ENCODE data around the gene SAPCD2. TPM values are rescaled to one million over a fixed set of nuclear protein-coding genes. Genes with fewer than 3 reads are reported as not detected.

SAPCD2 gene
- total and polyA plus RNA-seq, 9 donors: 0.10 to 0.62 (median 0.31) TPM; not detected in 2

DNA sequence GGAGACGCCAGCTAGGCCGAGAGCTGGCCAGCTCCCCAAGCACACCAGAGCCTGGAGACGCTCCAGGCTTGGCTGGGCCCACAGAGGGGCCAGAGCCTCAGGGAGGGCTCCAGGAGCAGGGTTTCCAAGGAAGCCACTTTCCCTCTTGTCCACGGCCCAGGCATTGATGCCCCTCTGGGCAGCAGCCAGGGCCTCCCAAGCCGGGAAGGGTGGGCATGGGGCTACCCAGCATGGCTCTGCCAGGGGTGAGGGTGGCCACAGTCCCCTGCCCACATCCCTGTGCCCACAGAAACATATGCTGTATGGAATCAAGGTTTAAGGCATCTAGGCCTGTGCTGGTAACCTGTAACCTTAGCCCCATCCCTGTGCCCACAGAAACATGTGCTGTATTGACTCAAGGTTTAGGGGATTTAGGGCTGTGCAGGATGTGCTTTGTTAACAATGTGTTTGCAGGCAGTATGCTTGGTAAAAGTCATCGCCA is 45.7 kb upstream of the SAPCD2 start:
- 32 to 46% (median 40%) methylated on average over 6 of the region's 6 CpGs for WGBS, 3 donors

DNA sequence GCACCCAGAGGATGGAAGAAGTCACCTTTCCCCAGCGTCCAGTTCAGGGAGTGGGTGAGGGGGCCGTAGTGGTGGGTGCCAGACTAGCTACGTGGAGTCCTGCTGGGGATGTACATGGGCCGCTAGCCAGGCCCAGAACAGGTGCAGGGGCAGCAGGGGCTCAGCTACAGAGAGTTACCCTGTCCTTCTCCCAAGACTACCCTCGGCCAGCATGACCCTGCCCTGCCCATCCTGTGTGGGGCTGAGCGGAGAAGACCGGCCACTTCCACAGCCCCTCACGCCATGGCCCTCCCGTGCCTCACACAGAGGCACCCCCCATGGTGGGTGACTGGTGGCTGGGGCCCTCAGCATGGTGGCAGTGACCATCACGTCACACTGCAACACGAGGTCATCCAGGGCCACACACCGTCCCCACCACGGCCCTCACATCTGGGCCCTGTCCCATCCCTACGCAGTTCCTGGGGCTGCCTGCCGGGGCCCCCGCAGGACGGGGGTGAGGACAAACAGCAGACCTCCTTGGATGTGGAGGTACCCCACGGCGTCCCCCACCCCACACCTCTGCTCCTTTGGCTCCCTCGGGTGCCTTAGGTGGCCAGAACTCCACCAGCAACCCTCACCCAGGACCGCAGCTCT is 45.2 kb upstream of the SAPCD2 start:
- Histone ChIP-seq H3K27me3 (no peaks in the 10 kb centered on the region), H3K9me3 (no peaks in the 10 kb centered on the region), H3K4me1 (ENCODE audit: insufficient read depth) (peaks cover 4% of the 10 kb centered on the region), H3K27ac (no peak overlapping the region), H3K36me3 (no peaks in the 10 kb centered on the region), H3K4me3 (no peak overlapping the region)
- DNase-seq: no peak
- TF ChIP-seq, protein P1, sequence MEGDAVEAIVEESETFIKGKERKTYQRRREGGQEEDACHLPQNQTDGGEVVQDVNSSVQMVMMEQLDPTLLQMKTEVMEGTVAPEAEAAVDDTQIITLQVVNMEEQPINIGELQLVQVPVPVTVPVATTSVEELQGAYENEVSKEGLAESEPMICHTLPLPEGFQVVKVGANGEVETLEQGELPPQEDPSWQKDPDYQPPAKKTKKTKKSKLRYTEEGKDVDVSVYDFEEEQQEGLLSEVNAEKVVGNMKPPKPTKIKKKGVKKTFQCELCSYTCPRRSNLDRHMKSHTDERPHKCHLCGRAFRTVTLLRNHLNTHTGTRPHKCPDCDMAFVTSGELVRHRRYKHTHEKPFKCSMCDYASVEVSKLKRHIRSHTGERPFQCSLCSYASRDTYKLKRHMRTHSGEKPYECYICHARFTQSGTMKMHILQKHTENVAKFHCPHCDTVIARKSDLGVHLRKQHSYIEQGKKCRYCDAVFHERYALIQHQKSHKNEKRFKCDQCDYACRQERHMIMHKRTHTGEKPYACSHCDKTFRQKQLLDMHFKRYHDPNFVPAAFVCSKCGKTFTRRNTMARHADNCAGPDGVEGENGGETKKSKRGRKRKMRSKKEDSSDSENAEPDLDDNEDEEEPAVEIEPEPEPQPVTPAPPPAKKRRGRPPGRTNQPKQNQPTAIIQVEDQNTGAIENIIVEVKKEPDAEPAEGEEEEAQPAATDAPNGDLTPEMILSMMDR (IDR thresholded peaks at IDR 0.05): no peak
- TF ChIP-seq EP300 (IDR thresholded peaks at IDR 0.05) (no peak), POLR2A (IDR thresholded peaks at IDR 0.05) (no peak)
- WGBS, 3 donors: 72 to 80% (median 75%) methylated on average over 20 to 21 of the region's 21 CpGs
- intact Hi-C loops (cut with DNase I): loop anchor here in 3 of 4 donors (5.0 to 10.0 kb wide), 2 partner anchors 112 to 119 kb away; partner anchors contain the start of genes CYSRT1 (in 2 of the 3), RNF224 (in 2 of the 3) and SLC34A3 (in 1 of the 3)

More for the DNA sequence above, 45.7 kb upstream of the SAPCD2 start:
- intact Hi-C loops (cut with DNase I): loop anchor here in 3 of 4 donors (5.0 to 10.0 kb wide), 2 partner anchors 111 to 119 kb away; partner anchors contain the start of genes CYSRT1 (in 2 of the 3), RNF224 (in 2 of the 3) and SLC34A3 (in 1 of the 3)
- H3K4me1 ChIP-seq (ENCODE audit: insufficient read depth): peaks cover 4% of the 10 kb centered on the region
- H3K36me3 ChIP-seq: no peaks in the 10 kb centered on the region
- no peak overlapping the region for H3K4me3 ChIP-seq
- peak overlapping the region in 1 of 2 donors; percentile 8 for H3K27ac ChIP-seq
- no peak for TF ChIP-seq EP300 (IDR thresholded peaks at IDR 0.05)
- TF ChIP-seq, protein P1 (IDR thresholded peaks at IDR 0.05): no peak
- no peak for TF ChIP-seq POLR2A (IDR thresholded peaks at IDR 0.05)
- no peaks in the 10 kb centered on the region for H3K9me3 ChIP-seq
- H3K27me3 ChIP-seq: no peaks in the 10 kb centered on the region
- DNase-seq: peak in 1 of 5 donors; percentile 63

DNA sequence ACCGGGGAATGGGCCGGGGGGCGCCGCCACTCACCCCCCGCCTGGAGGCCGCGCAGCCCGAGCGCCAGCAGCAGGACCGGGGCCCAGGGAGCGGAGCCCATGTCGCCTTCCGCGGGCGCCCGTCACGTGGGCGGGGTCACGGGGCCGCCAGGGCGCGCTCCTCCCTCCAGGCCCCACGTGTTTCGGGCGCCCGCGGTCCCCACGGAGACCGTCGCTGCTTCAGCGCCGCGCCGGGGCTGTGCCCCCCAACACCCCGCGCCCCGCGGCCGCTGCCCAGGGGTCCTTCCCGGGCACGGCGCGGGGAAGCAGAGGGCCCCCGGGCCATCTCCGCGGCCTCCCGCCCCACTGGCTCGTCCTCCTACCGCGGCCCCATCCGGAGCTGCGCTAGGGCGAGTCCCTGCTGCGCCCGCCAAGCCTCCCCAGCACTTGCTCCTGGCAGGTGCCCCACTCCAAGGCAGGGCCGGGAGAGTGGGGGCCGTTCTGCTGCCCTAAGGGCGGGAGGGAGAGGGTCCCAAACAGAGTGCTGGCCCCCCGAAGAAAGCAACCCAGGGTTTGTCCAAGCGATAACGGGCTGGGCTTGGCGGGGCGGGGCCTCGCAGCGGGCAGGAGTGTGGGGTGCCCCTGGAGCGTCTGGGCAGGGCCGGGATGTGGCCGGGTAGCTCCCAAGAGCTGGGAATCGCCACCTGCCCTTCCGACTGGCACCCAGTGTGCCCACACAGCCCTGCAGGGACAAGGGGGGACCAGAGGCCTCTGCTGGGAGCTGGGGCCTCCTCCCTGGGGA is 44.4 kb upstream of the SAPCD2 start, which contains the start of gene DPP7:
Gene DPP7, minus strand, starts transcription at position 121 of the 781 bp plus-strand sequence. Its CDS starts 20 bp downstream, at position 101.
- no peaks in the 10 kb centered on the region for H3K27me3 ChIP-seq
- H3K4me1 ChIP-seq (ENCODE audit: insufficient read depth): peaks cover 4% of the 10 kb centered on the region
- intact Hi-C loops (cut with DNase I): loop anchor here in 3 of 4 donors (5.0 to 10.0 kb wide), 2 partner anchors 112 to 120 kb away; partner anchors contain the start of genes CYSRT1 (in 2 of the 3), RNF224 (in 2 of the 3) and SLC34A3 (in 1 of the 3)
- H3K27ac ChIP-seq: no peak within 1 kb of the TSS
- peak within 1 kb of the TSS; percentile 58 for H3K4me3 ChIP-seq
- peak; percentile 65 to 79 (median 67) for DNase-seq
- H3K9me3 ChIP-seq: no peaks in the 10 kb centered on the region
- WGBS, 3 donors: 6 to 12% (median 9%) methylated on average over 41 to 70 of the region's 70 CpGs
- H3K36me3 ChIP-seq: no peaks in the 10 kb centered on the region
- TF ChIP-seq POLR2A (IDR thresholded peaks at IDR 0.05): no peak
- TF ChIP-seq EP300 (IDR thresholded peaks at IDR 0.05): no peak
- TF ChIP-seq, protein P1 (IDR thresholded peaks at IDR 0.05): no peak

DNA sequence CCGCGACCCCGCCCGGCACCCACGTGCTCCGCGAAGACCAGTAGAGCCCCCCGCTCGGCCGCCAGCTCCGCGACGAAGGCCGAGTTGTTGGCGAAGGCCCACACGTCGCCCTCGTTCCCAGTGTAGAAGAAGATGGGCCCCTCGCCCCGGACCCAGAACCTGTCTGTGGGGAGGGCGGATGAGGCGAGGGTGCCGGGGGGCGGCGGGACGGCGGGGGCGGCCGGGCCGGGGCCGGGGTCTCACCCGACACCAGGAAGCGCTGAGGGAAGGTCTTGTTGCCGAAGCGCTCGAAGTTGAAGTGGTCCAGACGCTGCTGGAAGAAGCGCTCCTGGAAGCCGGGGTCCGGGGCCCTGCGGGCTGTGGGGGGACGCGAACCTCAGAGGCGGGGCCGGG is 43.9 kb upstream of the SAPCD2 start:
- WGBS, 3 donors: 1 to 2% (median 1%) methylated on average over 14 to 45 of the region's 45 CpGs
- no peaks in the 10 kb centered on the region for H3K27me3 ChIP-seq
- DNase-seq: peak in 1 of 5 donors; percentile 33
- no peak overlapping the region for H3K27ac ChIP-seq
- H3K4me1 ChIP-seq (ENCODE audit: insufficient read depth): peaks cover 4% of the 10 kb centered on the region
- no peaks in the 10 kb centered on the region for H3K9me3 ChIP-seq
- peak overlapping the region; percentile 58 for H3K4me3 ChIP-seq
- TF ChIP-seq POLR2A (IDR thresholded peaks at IDR 0.05) (no peak), EP300 (IDR thresholded peaks at IDR 0.05) (no peak)
- TF ChIP-seq, protein P1 (IDR thresholded peaks at IDR 0.05): no peak
- no peaks in the 10 kb centered on the region for H3K36me3 ChIP-seq
- intact Hi-C loops (cut with DNase I): loop anchor here in 1 of 4 donors (10.0 kb wide), 1 partner anchor 121 kb away; the partner anchor contains the start of gene SLC34A3

Measured in ovary (tissue), 9 donors.